Stimulated activated CD8-positive, alpha-beta memory T cell treated with anti-CD3 and anti-CD28 coated beads, Interleukin-4, amount 100 ng/mL, for 1 hour (primary cell): ENCODE results near the gene KIF21A.
"Not testable (repeated sequence)": the region's sequence is repeated elsewhere in the genome, so short reads cannot be mapped to it uniquely, and the experiment has no call there.

Experiments used
- DNase-seq, 2 donors: peaks; one replicate each; pipeline ENCODE4 v3.0.0-alpha.2; 2020; ENCODE audit warnings: low read depth in 2 of 2, low spot score in 1 of 2

KIF21A gene

DNA sequence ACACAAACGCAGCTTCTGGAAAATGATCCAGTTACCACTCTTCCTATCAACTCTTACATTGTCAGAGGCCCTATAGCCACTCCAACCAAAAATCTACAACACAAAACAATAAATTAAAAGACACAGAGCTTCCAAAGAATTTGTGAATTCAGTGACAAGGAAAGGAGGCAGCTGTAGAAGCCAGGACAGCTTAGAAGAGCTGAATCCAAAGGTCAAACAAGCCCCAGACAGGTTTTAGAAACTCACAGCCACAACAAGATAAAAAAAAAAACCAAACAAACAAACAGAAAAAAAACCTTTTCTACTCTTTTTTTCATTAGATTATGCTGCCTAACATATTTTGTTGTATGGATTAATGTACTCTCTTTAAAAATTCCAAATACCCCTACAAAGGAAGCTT lies 94.4 kb downstream of the KIF21A start:
- DNase-seq: no peak

DNA sequence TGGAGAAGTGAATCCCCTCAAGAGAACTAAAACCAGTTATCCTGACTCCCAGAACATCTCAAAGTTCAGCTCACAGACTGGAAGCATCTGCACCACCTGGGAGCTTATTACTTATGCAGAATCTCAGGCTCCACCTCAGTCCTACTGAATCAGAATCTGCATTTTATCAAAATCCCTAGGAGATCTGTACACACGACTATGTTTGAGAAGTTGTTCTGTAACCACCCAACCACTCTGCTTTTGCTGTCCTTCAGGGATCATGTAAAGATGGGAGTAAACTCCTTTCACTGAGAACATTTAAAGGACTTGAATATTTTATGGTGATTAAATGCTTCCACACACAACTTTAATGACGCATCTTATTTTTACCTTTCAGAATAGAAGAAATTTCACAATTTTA lies 98.0 kb downstream of the KIF21A start:
- no peak for DNase-seq

DNA sequence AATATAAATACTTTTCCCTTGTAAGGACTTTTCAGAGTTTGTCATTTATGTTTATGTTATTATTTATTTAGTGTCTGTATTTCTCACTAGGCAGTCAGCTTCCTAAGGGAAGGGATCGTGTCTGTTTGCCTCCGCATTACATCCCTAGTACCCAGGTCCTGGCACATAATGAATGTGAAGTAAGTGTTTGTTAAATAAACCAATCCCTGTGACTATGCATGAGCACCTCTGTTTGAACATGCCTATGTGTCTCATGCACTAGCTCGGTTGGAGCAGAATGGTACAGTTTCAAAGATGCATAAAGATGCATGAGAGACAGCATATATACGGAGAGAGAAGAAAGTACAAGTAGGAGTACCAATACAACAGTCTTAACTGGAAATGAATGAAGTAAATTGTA lies 99.3 kb downstream of the KIF21A start:
- no peak for DNase-seq

DNA sequence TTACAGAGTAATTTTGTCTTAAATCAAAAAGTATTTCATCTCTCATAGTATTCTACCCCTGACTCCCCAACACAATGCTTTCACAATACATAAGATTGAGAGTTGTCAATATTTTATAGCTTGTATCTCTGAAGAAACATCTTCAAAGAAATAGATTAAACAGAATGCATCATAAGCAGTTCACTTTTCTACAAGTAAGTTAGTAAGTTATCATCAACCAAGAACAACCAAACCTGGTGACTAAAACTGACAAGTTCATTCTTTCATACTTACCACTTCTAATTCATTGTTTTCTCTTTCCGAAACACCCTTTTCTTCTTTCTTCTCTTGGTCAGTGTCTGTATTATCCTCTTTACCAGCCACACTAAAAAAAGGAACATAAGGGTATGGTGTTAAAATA lies 101.2 kb downstream of the KIF21A start:
- DNase-seq: no peak

DNA sequence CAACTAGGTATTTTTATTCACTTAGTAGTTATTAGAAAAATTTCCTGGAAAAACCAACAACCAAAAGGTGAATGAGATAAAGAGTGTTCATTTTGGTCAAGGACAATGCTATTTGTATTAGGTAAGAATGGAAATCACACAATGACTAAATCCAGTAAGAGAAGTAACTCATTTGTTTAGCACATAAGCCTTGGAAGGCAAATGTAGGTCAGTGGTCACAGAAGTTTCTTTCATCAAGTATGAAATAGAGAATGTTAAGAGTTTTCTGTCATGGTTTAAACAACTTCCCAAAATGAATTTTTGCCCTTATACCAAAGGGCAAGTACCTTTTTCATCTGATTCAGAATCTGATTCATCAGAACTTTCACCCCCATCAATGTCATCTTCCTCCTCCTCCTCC lies 101.7 kb downstream of the KIF21A start:
- DNase-seq: no peak

DNA sequence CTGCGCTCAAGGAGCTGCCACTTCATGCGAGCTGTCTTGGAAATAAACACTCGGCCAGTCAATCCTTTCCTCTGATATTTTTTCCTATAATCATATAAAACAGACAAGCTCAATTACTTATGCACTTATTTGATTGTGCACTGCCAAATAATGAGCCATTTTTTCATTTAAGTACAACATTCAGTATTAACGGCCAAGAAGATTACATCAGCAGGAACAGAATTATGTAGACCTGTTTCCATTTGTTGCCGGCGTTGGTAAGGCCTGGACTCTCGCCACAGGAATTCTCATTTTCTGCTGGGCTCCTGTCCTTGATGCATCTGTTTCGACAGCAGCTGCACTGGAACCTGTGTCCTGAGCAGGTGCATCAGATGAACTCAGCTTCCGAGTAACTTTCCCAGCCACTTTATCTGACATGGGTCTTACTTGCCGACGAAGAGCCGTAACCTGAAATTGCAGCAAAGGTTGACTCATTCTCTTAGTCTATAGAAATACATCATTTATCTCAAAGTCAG lies 110.2 kb downstream of the KIF21A start:
- DNase-seq: no peak

DNA sequence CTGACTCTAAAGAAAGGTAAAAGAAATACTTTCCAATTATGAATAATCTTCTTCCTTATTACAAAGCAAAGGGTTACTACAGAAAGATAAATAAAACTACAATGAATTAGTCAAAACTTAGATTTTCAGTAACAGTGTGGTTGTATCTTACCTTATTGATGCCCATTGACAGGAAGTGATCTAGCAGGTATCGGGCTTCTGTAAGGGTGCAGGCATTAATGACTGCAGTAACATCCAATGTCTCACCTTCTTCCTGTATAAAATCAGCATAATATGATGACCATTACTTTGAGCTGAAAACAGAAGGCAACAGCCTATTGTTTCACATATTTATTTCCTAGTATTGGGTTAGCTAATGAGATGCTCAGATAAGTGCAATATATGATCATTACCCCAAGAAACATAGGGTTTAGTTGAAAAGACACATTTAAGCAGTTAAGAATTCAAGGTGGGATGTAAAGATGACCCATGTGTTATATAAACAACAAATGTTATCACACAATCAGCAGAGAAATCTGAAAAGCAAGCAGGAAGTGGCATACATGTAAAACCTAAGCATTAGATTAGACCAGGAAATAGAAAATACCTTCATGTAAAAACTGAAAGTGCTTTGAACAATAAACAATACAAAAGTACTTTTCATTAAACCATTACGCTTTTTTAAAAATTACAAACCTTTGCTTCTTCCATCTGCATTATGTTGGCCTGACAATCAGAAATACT lies 111.2 kb downstream of the KIF21A start:
- no peak for DNase-seq

DNA sequence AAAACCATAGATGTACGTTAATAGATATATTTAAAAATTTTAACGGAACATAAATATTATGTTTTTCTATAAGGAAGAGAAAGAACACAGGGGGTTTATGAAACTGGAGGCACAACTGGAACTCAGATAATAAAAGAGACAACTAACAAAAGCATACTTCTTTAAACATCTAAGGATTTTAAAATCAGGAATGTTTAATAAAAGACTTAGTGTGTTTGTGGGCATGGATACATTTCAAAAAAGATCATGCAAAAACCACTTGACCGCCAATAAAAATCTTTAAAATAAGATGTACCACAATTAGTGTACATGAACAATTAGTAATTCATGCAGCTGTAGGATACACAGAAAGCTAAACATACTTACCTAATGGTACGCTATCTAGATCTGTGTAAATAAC lies 113.0 kb downstream of the KIF21A start:
- no peak for DNase-seq

DNA sequence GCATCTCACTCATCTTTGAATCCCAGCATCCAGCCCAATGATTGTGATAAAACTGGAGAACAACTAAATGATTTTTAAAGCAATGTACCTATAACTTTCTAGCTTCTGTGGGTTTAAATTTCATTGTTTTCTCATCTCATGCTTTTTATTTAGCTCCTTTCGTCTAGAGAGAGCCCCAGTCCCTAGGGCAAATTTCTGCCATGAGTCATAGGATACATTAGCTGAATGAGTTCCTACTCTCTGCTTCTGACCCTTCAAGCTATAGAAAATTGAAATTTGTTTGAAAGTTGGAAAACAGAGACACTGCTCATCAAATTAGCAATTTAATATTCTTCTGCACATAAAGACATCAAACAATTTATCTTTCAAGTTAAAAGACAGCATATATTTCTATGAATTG lies 113.9 kb downstream of the KIF21A start:
- DNase-seq: no peak

DNA sequence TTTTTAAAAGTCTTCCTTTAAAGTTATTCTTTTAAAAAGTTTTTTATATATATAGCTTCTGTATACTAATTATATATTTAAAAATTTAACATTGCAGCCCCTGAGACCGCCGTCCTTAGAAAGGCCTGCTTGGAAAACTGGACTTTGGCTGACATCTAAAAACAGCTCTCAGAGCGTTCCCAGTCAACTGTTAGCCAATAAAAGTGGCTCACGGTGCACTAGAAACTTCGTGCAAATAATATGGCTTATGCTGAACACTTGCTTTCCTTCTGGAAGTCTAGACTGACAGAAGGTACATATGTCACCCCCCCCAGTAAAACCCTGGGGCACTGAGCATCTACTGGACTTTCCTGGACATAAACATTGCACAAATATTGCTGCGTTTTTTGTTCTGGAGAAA lies 115.0 kb downstream of the KIF21A start:
- no peak for DNase-seq

DNA sequence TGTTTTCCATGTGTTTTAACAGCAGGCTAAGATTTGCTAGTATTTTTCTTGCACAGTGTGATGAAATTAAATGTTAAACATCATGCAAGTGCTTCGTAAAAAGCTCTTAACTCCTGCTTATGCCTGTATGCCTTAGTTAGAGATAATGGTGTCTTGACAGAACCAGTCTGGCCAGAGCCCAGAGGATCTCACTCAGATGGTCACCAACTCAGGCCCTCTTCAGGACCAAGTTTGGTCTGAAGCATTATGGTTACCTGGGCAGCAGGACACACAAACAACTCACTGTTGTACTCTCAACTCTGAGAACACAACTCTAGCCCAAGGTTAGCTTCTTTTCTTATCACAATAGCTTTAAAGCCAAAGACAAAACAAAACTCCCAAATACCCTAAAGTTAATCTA lies 115.4 kb downstream of the KIF21A start:
- DNase-seq: no peak

DNA sequence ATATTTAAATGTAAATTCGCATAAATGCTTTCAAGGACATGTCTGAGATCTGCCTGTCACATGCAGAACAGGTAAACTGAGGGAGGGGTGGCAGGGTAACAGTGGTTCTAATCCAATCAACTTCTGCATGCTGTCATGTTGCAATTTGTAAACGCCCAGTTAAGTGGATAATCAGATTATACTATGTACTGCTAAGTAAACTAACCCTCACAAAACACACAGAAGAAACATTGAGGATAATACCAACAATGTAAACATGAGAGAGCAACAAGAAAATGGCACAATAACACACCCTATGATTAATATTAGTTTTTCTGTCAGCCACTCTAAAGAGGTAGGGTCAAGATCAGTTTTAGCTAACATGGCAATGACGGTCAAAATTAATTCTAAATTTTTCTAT lies 123.7 kb downstream of the KIF21A start:
- no peak for DNase-seq

DNA sequence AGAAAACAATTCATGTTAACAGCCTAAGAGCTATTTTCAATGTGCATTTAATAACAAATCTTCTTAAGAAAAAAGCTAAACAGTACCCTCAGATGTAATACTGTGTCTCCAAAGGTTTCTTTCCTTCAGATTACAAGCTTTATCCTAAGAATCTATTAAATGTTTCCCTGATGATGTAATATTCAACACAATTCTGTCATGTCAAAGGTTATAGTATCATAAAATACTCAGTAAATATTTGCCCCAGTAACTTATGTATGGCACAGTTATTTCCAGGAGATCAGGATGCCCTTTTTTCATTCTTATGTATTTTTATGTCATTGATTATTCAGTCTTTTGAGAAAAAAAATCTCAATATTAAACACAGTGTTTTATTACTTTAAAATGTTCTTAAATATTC lies 128.4 kb downstream of the KIF21A start:
- DNase-seq: no peak

DNA sequence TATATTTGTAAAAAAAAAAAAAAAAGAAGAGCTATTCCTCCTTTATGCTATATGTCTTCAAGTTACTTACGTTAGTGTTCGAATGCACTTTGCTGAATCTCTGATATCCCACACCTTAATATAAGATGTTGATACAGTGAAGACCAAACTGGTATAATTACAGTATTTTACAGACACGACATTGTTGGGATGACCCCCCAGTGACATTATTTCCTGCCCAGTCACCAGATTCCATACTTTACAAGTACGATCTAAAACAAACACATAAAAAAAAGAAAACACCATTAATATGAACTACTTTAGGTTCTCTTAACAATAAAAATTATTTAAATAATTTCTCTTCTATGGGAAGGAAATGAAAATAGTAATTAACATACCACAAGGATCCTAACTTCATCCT lies 133.4 kb downstream of the KIF21A start:
- DNase-seq: no peak

DNA sequence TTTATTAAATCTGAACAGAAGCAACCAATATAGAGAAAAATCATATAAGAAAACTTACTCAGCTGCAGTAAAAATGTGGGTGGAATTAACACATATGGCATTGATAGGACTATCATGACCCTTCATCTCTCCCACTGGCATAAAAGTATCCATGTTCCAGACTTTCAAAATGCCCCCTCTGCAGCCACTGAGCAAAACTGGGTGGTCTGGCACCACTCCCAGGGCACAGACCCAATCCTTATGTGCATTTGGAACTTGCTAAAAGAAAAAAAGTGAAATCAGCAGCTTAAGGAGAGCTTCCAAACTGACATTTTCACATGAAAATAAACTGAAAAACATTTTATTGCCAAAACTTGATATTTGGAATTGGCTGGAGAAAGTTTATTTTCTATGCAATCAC lies 141.5 kb downstream of the KIF21A start:
- no peak for DNase-seq

DNA sequence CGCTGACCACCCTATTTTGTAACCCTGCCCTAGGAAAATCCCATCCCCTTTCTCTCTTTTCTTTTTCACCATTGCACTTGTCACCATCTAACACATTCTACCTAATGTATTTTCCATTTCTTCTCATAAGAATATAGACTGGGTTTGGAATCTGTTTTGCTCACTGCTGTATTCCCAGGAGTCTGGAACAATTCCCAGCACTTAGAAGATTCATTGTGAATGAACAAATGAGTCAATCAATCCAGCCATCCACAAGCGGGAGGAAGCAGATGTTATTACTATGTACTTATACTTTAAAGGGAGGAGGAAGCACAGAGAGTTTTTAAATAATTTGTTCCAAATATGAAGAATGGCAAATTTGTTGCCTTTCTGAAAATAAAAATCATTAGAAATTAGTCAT lies 142.1 kb downstream of the KIF21A start:
- no peak for DNase-seq

DNA sequence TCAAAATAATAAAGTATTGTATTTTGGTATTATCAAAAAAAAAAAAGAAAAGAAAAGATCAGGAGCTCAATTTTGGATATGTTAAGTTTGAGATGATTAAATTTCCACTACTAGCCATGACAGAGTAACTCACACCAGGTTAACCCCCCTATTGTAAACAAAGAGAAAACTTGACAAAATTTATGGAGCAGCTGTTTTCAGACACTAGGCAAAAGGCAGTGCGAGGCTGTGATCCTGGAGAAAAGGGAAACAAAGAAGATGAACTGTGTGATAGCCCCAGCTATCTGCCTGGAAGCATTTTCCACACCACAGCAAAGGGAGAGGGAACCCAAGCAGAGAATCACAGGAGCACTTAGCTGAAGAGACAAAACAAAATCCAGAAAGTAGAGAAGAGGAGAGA lies 145.0 kb downstream of the KIF21A start:
- no peak for DNase-seq

DNA sequence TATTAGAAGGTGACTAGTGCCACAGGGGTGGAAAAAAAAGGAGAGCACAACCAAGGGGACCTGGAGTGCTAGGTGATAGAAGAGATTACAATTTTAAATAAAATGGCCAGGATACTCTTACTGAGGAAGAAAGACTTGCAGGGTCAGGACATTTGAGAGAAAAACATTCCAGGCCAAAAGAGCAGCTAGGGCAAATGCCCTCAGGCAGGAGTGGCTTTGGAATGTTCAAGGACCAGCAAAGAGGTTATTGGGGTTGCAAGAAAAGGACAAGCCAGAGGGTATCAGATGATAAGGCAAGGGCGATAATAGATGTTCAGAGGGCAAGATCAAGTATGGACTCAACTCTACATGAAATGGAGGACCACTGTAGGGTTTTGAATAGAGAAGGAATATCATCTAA lies 146.4 kb downstream of the KIF21A start:
- no peak for DNase-seq

DNA sequence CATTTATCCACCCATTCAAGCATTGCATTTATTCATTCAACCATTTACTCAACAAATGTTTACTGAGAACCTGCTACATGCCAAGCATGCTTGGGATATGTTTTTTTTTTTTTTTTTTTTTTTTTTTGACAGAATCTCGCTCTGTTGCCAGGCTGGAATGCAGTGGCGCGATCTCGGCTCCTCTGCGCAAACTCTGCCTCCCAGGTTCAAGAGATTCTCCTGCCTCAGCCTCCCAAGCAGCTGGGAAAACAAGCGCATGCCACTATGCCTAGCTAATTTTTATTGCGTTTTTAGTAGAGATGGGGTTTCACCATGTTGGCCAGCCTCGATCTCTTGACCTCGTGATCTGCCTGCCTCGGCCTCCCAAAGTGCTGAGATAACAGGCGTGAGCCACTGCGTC lies 147.3 kb downstream of the KIF21A start:
- not testable (repeated sequence) for DNase-seq

DNA sequence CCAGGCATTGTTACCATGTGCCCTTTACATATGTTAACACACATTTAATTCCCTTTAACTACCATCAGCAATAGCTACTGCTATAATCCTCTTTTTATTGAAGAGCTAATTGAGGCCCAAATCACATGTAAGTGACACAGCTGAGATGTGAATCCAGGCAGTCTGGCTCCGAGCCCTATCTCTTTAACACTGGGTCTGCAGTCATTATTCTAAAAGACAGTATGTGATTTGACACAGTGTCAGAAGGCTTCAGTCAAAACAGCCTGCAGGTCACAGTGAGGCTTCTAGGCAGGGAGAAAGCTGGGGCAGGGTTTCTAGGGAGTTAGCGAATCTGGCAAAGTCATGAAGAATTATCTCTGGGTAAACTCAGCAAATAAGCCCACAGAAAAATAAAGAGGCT lies 148.2 kb downstream of the KIF21A start:
- DNase-seq: no peak

DNA sequence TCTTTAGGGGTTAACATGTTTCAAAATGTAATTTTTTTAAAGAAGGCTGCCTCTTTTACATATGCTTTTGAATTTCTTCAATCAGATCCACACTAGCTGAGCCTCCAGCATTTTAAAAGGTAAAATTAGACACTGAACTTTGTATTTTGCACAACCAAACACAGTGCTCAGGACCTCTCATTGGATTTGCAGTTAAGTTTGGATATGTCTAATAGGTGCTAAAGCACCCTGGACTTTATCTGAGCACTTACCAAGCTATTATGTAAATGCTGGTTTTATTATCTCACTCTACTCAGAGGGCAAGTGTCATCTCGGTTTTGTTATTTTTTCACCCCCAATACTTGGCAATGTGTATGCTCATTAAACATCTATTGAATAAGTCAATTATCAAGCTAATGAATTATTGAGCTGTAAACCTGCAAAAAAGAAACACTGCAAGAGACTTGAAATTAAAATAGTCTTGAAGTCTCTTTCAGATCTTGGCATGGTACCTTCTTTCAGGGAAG lies 150.7 kb downstream of the KIF21A start:
- DNase-seq: no peak

DNA sequence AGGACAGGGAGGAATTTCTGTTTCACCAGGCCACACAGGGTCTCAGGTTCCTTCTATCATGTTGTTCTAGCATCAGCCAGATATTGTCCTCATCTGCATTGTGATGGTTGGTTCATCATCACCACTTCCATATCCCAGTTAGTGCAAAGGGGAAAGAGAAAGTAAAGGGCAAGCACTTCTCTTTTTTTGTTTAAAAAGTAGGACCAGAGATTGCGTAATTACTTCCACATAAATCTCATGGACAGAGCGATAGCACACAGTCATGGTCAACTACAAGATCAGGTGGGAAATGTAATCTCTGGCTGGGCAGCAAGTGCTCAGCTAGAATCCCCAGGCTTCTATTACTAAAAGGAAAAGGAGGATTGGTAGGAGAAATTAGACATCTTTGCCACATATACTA lies 155.1 kb downstream of the KIF21A start:
- no peak for DNase-seq

DNA sequence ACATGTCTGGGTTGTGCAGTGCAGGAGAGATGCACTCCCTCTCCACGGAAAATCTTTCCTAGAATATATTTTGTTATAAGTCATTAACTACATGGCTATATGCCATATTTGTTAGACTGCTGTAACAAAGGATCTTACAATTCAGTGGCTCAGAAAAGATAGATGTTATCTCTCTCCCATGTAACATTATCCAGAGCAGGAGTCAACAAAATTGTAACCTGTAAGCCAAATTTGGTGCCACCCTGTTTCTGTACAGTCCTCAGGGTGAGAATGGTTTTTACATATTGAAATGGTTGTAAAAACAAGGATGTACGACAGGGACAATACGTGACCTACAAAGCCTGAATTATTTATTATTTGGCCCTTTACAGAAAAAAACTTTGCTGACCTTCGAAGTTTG lies 155.5 kb downstream of the KIF21A start:
- DNase-seq: no peak
